Esophagus squamous epithelium (tissue), 5 donors: ENCODE measurements around the gene ZNF443. TPM values are rescaled to one million over a fixed set of nuclear protein-coding genes. Genes with fewer than 3 reads are reported as not detected.
"Not testable (repeated sequence)": the region's sequence is repeated elsewhere in the genome, so short reads cannot be mapped to it uniquely, and the experiment has no call there.

Experiments
- DNase-seq: peaks from one replicate; lab custom pipeline; 2025; lab: John Stamatoyannopoulos, UW
- H3K27ac ChIP-seq, 4 donors: fragments of 200-600 bp; sonication (generic); one replicate each; pipeline ENCODE4 v1.5.1; 2016 to 2019; ENCODE audit warnings: mild to moderate bottlenecking in 1 of 4
- H3K27me3 ChIP-seq, 4 donors: fragments of 200-600 bp; sonication (generic); 1 replicate in 3 of 4; 2 replicates in 1 of 4; pipeline versions ENCODE4 v1.5.1 to v1.6.0; 2017 to 2021; ENCODE audit warnings: antibody characterized with exemption in 1 of 4
- H3K36me3 ChIP-seq, 3 donors: fragments of 200-600 bp; sonication (generic); one replicate each; pipeline ENCODE4 v1.5.1; 2016 to 2019
- H3K4me1 ChIP-seq, 3 donors: fragments of 200-600 bp; sonication (generic); one replicate each; pipeline ENCODE4 v1.5.1; 2017 to 2019
- H3K4me3 ChIP-seq, 4 donors: fragments of 200-600 bp; sonication (generic); 1 replicate in 3 of 4; 2 replicates in 1 of 4; pipeline ENCODE4 v1.5.1; 2016 to 2019; ENCODE audit warnings: mild to moderate bottlenecking in 2 of 4, moderate library complexity in 1 of 4
- H3K9me3 ChIP-seq, 3 donors: fragments of 200-600 bp; sonication (generic); one replicate each; pipeline ENCODE4 v1.5.1; 2016 to 2019
- POLR2A ChIP-seq, 4 donors: fragments of 450-650 bp; IDR thresholded peaks; one replicate each; pipeline ENCODE4 v1.6.1; 2017; ENCODE audit warnings: antibody characterized with exemption in 4 of 4, mild to moderate bottlenecking in 4 of 4, moderate library complexity in 3 of 4
- WGBS, 2 donors: methylation state at CpG; one replicate each; pipeline ENCODE4 v1.1.5; 2018; 5-methylcytosine and 5-hydroxymethylcytosine counted together
- intact Hi-C: fragments of 100-400 bp; cut with DNase I; formaldehyde crosslinking; loops from one replicate; pipeline ENCODE4 v1.15.0; 2022
- total RNA-seq, 4 donors: library from RNA; depleted of rRNA; stranded (reverse); fragments of >200 nt; gene quantifications; one replicate each; pipeline ENCODE4 v1.1.0, GENCODE V29; 2016
- TF ChIP-seq, protein P1 (sequence below), 6 experiments: fragments of 450-650 bp in 4 of 6; fragments of 200-600 bp in 2 of 6; sonication (generic) in 2 of 6; IDR thresholded peaks; one replicate each; pipeline ENCODE4 v1.5.1; 2016 to 2019; ENCODE audit warnings: antibody characterized with exemption in 6 of 6, mild to moderate bottlenecking in 4 of 6, moderate library complexity in 4 of 6
- donor health status: DM: yes; HTN: yes; CAD: no.

ZNF443 gene
- total RNA-seq, 4 donors from 2014 or later, result 1.7 to 6.4 (median 3.7) TPM

DNA sequence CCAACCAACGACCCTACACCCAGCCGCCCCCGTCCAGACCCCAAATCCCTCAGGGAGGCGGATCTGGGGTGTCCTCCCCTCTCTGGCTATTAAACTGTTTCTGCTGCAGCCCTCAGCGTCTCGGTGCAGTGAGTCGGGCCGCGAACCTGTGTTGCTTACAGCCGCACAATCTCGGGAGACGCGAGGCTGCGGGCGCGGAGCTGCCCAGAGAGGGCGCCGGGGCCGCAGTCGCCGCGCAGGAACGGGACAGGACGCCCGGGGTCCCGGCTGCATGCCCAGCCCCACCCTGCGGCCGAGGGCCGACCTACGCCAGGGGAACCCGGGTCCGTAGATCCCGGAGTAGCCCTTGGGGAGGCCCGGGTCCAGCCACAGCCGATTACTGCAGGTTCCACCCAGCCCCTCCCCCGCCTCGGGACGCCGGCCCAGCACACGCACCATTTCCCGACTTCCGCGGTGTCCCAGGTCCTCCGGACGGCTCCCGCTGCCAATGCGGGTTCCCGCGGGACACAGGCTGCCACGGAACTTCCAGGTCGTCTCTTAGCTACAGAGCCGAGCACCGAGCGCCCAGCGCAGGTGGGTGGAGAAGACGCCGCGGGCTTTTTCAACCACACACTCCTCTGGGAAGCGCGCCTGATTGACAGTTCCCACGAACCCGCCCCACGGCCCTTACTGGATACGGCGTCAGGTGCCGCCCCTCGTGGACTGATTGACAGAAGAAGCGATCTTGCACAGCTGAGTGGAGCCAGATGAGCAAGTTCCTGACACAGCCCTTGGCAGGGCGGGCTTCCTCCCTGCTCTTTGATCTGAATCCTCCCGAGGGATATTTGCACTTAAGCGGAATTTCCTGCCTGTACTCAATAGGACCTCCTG, 40.0 kb downstream of the ZNF443 start, which contains the start of gene ZNF799:
TSS of gene ZNF799 (minus strand) at position 639 of the 870 bp plus-strand sequence. CDS start at position 438, 201 bp downstream.
- no peaks in the 10 kb centered on the region for H3K27me3 ChIP-seq
- H3K4me1 ChIP-seq, result peaks cover 0 to 15% (median 5%) of the 10 kb centered on the region in 3 donors
- peak; percentile 86 for DNase-seq
- H3K36me3 ChIP-seq, result no peaks in the 10 kb centered on the region
- H3K27ac ChIP-seq, result peak within 1 kb of the TSS; percentile 86 to 89 (median 89)
- no peaks in the 10 kb centered on the region for H3K9me3 ChIP-seq
- peak within 1 kb of the TSS; percentile 71 to 91 (median 80) for H3K4me3 ChIP-seq
- TF ChIP-seq, protein P1, sequence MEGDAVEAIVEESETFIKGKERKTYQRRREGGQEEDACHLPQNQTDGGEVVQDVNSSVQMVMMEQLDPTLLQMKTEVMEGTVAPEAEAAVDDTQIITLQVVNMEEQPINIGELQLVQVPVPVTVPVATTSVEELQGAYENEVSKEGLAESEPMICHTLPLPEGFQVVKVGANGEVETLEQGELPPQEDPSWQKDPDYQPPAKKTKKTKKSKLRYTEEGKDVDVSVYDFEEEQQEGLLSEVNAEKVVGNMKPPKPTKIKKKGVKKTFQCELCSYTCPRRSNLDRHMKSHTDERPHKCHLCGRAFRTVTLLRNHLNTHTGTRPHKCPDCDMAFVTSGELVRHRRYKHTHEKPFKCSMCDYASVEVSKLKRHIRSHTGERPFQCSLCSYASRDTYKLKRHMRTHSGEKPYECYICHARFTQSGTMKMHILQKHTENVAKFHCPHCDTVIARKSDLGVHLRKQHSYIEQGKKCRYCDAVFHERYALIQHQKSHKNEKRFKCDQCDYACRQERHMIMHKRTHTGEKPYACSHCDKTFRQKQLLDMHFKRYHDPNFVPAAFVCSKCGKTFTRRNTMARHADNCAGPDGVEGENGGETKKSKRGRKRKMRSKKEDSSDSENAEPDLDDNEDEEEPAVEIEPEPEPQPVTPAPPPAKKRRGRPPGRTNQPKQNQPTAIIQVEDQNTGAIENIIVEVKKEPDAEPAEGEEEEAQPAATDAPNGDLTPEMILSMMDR (IDR thresholded peaks at IDR 0.05), result peak in 3 of 6 experiments; percentile 8 to 13 (median 9)
- TF ChIP-seq POLR2A (IDR thresholded peaks at IDR 0.05), result peak in 1 of 4 donors; percentile 50
- intact Hi-C loops, result no loop called here
- WGBS, 2 donors, result 0% methylated on average over 3 to 29 of the region's 71 CpGs

DNA sequence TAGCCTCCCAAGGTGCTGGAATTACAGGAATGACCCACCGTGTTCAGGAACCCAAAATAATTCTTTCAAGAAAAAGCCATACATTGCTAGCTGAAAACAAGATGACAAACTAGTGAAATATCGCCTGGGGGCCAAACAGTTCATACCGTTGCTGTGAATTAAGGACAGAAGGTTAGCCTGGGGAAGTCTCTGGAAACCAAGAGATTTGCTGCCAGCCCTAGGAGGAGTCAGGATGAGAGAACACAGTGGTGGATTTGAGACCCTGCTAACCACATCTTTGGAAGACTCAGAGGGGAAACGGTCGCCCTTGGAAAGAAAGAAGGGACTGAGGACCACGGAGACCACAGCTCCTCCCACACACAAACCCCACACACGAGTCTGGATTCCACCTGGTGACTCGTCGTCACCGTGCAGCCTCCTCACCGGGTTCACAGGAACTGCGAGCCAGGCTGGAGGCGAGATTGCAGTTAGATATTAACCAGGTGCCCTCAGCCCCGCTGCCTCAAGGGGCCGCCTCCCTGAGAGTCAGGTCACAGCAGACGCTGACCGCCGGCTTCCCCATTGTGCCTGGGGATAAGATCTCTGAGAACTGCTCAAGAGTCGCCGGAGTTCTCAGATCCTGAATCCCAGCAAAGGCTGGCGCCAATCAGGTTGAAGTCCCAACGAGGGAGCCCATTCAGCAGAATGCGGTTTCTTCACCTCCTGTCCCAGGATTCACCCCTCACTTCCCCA, 40.8 kb downstream of the ZNF443 start:
- H3K4me3 ChIP-seq, result peak overlapping the region; percentile 71 to 91 (median 80)
- DNase-seq, H3K9me3 ChIP-seq, intact Hi-C loops, H3K27me3 ChIP-seq, H3K36me3 ChIP-seq: not testable (repeated sequence)
- H3K4me1 ChIP-seq, result peaks cover 0 to 15% (median 5%) of the 10 kb centered on the region in 3 donors
- WGBS, 2 donors, result 2 to 5% methylated on average over 13 to 21 of the region's 23 CpGs
- peak overlapping the region; percentile 86 to 89 (median 89) for H3K27ac ChIP-seq

DNA sequence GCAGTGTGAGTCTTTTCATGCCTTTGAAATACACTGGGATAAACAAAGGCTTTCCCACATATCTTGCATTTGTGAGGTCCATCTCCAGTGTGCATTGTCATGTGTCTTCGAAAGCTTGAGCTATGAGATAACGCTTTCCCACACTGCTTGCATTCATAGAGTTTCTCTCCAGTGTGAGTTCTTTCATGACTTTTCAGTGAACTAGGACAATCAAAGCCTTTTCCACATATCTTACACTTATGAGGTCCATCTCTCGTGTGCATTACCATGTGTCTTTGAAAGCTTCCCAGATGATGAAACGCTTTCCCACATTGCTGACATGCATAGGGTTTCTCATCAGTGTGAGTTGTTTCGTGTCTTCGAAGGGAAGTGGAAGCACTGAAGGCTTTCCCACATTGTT, 49.7 kb downstream of the ZNF443 start:
- peaks cover 4 to 59% (median 4%) of the 10 kb centered on the region in 3 donors for H3K36me3 ChIP-seq
- 93 to 96% methylated on average over 6 of the region's 6 CpGs for WGBS, 2 donors
- H3K4me1 ChIP-seq, result not testable (repeated sequence)

DNA sequence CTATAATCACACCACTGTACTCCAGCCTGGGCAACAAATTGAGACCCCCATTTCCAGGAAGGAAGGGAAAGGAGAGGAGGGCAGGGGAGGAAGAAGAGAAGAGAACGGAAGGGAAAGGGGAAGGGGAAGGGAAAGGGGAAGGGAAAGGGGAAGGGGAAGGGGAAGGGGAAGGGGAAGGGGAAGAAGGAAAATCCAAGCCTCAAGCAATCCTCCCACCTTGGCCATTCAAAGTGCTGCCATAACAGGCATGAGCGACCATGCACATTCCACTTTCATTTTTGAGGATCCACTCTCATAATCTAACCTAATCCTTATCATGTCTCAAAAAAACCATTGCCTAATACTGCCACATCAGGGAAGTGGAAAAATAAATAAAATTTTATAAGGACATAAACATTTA, 54.5 kb downstream of the ZNF443 start:
- H3K4me3 ChIP-seq, H3K27me3 ChIP-seq, DNase-seq, H3K27ac ChIP-seq, H3K4me1 ChIP-seq, intact Hi-C loops: not testable (repeated sequence)
- peaks cover 4 to 60% (median 4%) of the 10 kb centered on the region in 3 donors for H3K36me3 ChIP-seq
- peaks cover 0 to 66% (median 16%) of the 10 kb centered on the region in 3 donors for H3K9me3 ChIP-seq
- WGBS, 2 donors, result 85 to 90% methylated on average over 1 of the region's 2 CpGs

More for the DNA sequence above, 49.7 kb downstream of the ZNF443 start:
- H3K27me3 ChIP-seq, H3K4me3 ChIP-seq, intact Hi-C loops, H3K27ac ChIP-seq, DNase-seq: not testable (repeated sequence)
- peaks cover 0 to 44% (median 11%) of the 10 kb centered on the region in 3 donors for H3K9me3 ChIP-seq

DNA sequence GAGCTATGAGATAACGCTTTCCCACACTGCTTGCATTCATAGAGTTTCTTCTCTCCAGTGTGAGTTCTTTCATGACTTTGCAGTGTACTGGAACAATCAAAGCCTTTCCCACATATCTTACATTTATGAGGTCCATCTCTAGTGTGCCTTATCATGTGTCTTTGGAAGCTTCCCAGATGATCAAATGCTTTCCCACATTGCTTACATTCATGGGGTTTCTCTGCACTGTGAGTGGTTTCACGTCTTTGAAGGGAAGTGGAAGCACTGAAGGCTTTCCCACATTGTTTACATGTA, 60.4 kb downstream of the ZNF443 start:
- no peak for DNase-seq
- intact Hi-C loops, result no loop called here
- WGBS, 2 donors, result 70 to 85% methylated on average over 2 of the region's 2 CpGs
- Histone ChIP-seq H3K9me3 (peaks cover 0 to 88% (median 39%) of the 10 kb centered on the region in 3 donors), H3K4me1 (no peaks in the 10 kb centered on the region), H3K27me3 (no peaks in the 10 kb centered on the region), H3K4me3 (no peak overlapping the region), H3K36me3 (peaks cover 0 to 46% (median 5%) of the 10 kb centered on the region in 3 donors), H3K27ac (no peak overlapping the region)
- TF ChIP-seq POLR2A (IDR thresholded peaks at IDR 0.05), result no peak
- TF ChIP-seq, protein P1 (IDR thresholded peaks at IDR 0.05), result no peak

DNA sequence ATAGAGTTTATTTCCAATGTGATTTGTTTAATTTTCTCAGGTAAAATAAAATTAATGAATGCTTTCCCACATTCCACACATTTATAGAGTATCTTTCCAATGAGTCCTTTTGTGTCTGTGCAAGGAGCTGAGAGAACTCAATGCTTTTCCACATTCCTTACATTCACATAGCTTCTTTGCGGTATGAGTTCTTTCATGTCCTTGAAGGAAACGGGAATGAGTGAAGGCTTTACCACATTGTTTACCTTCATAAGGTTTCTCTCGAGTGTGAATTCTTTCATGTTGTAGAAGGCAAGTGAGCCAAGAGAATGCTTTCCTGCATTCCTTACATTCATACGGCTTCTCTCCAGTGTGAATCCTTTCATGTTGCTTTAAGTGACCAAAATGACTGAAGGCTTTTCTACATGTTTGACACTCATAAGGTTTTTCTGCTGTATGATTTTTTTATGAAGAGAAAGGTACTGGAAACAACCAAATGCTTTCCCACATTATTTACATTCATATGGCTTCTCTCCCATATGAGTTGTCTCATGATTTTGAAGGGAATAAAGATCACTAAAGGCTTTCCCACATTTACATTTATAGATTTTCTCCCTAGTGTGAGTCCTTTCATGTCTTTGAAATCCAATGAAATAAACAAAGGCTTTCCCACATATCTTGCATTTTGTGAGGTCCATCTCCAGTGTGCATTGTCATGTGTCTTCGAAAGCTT, 60.9 kb downstream of the ZNF443 start:
- H3K4me1 ChIP-seq, result no peaks in the 10 kb centered on the region
- DNase-seq, result no peak
- 85 to 90% methylated on average over 5 of the region's 5 CpGs for WGBS, 2 donors

More for the DNA sequence above, 60.9 kb downstream of the ZNF443 start:
- H3K4me3 ChIP-seq, result no peak overlapping the region
- H3K27me3 ChIP-seq, result no peaks in the 10 kb centered on the region
- TF ChIP-seq, protein P1 (IDR thresholded peaks at IDR 0.05), result no peak
- no peak for TF ChIP-seq POLR2A (IDR thresholded peaks at IDR 0.05)
- no peak overlapping the region for H3K27ac ChIP-seq
- intact Hi-C loops, result no loop called here
- H3K9me3 ChIP-seq, result peaks cover 0 to 86% (median 39%) of the 10 kb centered on the region in 3 donors
- H3K36me3 ChIP-seq, result peaks cover 0 to 46% (median 5%) of the 10 kb centered on the region in 3 donors
